GM12864 (cell line): ENCODE results near the gene USP21.

ENCODE experiments used
- DNase-seq: peaks from one replicate; pipeline ENCODE4 v3.0.0-alpha.2; 2011; ENCODE audit warnings: low read depth
- H3K4me3 ChIP-seq: 2 replicates; pipeline ENCODE4 v1.5.1; 2011; ENCODE audit warnings: mild to moderate bottlenecking, low read depth, low read length, control low read depth
- CTCF ChIP-seq: IDR thresholded peaks from 2 replicates; pipeline ENCODE4 v1.5.1; 2011; ENCODE audit warnings: low read depth, mild to moderate bottlenecking, moderate library complexity, low read length, control low read depth, inconsistent platforms; ENCODE audit errors: missing control alignments

The USP21 gene

GRCh38 chr1:161192476-161193465 lies 33.5 kb downstream of the USP21 start:
- H3K4me3 ChIP-seq, result no peak overlapping the region
- DNase-seq, result peak; percentile 56
- TF ChIP-seq CTCF, result peak; percentile 92

- DNase-seq, result no peak
- no peak for TF ChIP-seq CTCF
- no peak overlapping the region for H3K4me3 ChIP-seq
Measured at GRCh38 chr1:161193561-161194235, 34.4 kb downstream of the USP21 start.

GRCh38 chr1:161195171-161195570 lies 35.9 kb downstream of the USP21 start:
- no peak overlapping the region for H3K4me3 ChIP-seq
- TF ChIP-seq CTCF, result no peak
- DNase-seq, result peak; percentile 50

- DNase-seq, result no peak
- TF ChIP-seq CTCF, result no peak
- no peak overlapping the region for H3K4me3 ChIP-seq
Measured at GRCh38 chr1:161196111-161196510, 36.8 kb downstream of the USP21 start.

- no peak for TF ChIP-seq CTCF
- H3K4me3 ChIP-seq, result no peak overlapping the region
- DNase-seq, result no peak
Measured at GRCh38 chr1:161196521-161197451, 37.5 kb downstream of the USP21 start.

- no peak for TF ChIP-seq CTCF
- H3K4me3 ChIP-seq, result no peak overlapping the region
- no peak for DNase-seq
Measured at GRCh38 chr1:161197560-161198193, 38.4 kb downstream of the USP21 start.
